ENCODE data around the gene IL23R.

Gene IL23R

GRCh38 chr1:67298762-67299161 is 132.5 kb downstream of the IL23R start:
- no peak overlapping the region for H3K4me3 ChIP-seq (ENCODE audit: low read depth in 1 of 2, low read length in 2 of 2)
- TF ChIP-seq EZH2 (IDR thresholded peaks at IDR 0.05; ENCODE audit: borderline replicate concordance, low read depth, low read length, severe bottlenecking): no peak
- TF ChIP-seq, protein P1, sequence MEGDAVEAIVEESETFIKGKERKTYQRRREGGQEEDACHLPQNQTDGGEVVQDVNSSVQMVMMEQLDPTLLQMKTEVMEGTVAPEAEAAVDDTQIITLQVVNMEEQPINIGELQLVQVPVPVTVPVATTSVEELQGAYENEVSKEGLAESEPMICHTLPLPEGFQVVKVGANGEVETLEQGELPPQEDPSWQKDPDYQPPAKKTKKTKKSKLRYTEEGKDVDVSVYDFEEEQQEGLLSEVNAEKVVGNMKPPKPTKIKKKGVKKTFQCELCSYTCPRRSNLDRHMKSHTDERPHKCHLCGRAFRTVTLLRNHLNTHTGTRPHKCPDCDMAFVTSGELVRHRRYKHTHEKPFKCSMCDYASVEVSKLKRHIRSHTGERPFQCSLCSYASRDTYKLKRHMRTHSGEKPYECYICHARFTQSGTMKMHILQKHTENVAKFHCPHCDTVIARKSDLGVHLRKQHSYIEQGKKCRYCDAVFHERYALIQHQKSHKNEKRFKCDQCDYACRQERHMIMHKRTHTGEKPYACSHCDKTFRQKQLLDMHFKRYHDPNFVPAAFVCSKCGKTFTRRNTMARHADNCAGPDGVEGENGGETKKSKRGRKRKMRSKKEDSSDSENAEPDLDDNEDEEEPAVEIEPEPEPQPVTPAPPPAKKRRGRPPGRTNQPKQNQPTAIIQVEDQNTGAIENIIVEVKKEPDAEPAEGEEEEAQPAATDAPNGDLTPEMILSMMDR (IDR thresholded peaks at IDR 0.05; ENCODE audit: borderline replicate concordance, extremely low read depth, low read length, poor library complexity, severe bottlenecking): no peak
- no peak for DNase-seq
- no peak overlapping the region for H3K4me2 ChIP-seq (ENCODE audit: insufficient read depth, low read length)
- H3K9ac ChIP-seq (ENCODE audit: low read depth, low read length): no peak overlapping the region
- no peak overlapping the region for H3K27ac ChIP-seq (ENCODE audit: low read length)
- H3K27me3 ChIP-seq (ENCODE audit: insufficient read depth, low read length, poor library complexity): no peaks in the 10 kb centered on the region
- no peaks in the 10 kb centered on the region for H3K79me2 ChIP-seq (ENCODE audit: insufficient read depth, low read length)
- no peak overlapping the region for H2AFZ ChIP-seq (ENCODE audit: low read depth, low read length)
- no peaks in the 10 kb centered on the region for H3K36me3 ChIP-seq (ENCODE audit: insufficient read depth, low read length)
- H3K4me1 ChIP-seq (ENCODE audit: insufficient read depth, low read length): no peaks in the 10 kb centered on the region
- no peaks in the 10 kb centered on the region for H3K9me3 ChIP-seq (ENCODE audit: insufficient read depth, low read length, severe bottlenecking)
- H4K20me1 ChIP-seq (ENCODE audit: insufficient read depth, low read length): no peaks in the 10 kb centered on the region
- ATAC-seq (ENCODE audit: insufficient read depth, low read depth): no peak

- Histone ChIP-seq H3K27me3 (ENCODE audit: insufficient read depth, low read length, poor library complexity) (no peaks in the 10 kb centered on the region), H3K36me3 (ENCODE audit: insufficient read depth, low read length) (no peaks in the 10 kb centered on the region), H3K9me3 (ENCODE audit: insufficient read depth, low read length, severe bottlenecking) (no peaks in the 10 kb centered on the region), H3K27ac (ENCODE audit: low read length) (no peak overlapping the region), H3K4me3 (ENCODE audit: low read depth in 1 of 2, low read length in 2 of 2) (no peak overlapping the region), H3K4me1 (ENCODE audit: insufficient read depth, low read length) (no peaks in the 10 kb centered on the region), H4K20me1 (ENCODE audit: insufficient read depth, low read length) (no peaks in the 10 kb centered on the region), H3K4me2 (ENCODE audit: insufficient read depth, low read length) (no peak overlapping the region), H3K9ac (ENCODE audit: low read depth, low read length) (no peak overlapping the region), H2AFZ (ENCODE audit: low read depth, low read length) (no peak overlapping the region), H3K79me2 (ENCODE audit: insufficient read depth, low read length) (no peaks in the 10 kb centered on the region)
- TF ChIP-seq, protein P1 (IDR thresholded peaks at IDR 0.05; ENCODE audit: borderline replicate concordance, extremely low read depth, low read length, poor library complexity, severe bottlenecking): no peak
- no peak for TF ChIP-seq EZH2 (IDR thresholded peaks at IDR 0.05; ENCODE audit: borderline replicate concordance, low read depth, low read length, severe bottlenecking)
- DNase-seq (no peak), ATAC-seq (ENCODE audit: insufficient read depth, low read depth) (no peak)
Observed at GRCh38 chr1:67299296-67299695, 133.0 kb downstream of the IL23R start.

DNA sequence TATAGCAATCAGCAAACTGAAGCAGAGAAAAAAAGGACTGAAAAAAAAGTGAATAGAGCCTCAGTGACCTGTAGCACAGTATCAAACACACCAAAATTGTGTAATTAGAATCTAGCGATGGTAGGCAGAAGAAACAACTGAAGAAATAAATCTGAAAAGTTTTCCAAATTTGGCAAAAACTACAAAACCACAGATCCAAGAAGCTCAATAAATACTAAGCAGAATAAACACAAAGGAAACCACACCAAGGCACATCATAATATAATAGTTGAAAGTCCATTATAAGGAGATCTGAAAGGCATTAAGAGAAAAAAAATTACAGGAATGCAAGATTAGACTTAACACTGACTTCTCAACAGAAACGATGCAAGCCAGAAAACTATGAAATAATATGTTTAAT is 134.3 kb downstream of the IL23R start:
- ATAC-seq (ENCODE audit: insufficient read depth, low read depth) (no peak), DNase-seq (no peak)
- H3K79me2 ChIP-seq (ENCODE audit: insufficient read depth, low read length): no peaks in the 10 kb centered on the region
- H3K27me3 ChIP-seq (ENCODE audit: insufficient read depth, low read length, poor library complexity): no peaks in the 10 kb centered on the region
- H3K4me1 ChIP-seq (ENCODE audit: insufficient read depth, low read length): no peaks in the 10 kb centered on the region
- no peaks in the 10 kb centered on the region for H4K20me1 ChIP-seq (ENCODE audit: insufficient read depth, low read length)
- no peak overlapping the region for H2AFZ ChIP-seq (ENCODE audit: low read depth, low read length)
- H3K4me3 ChIP-seq (ENCODE audit: low read depth in 1 of 2, low read length in 2 of 2): no peak overlapping the region
- no peaks in the 10 kb centered on the region for H3K36me3 ChIP-seq (ENCODE audit: insufficient read depth, low read length)
- no peak overlapping the region for H3K4me2 ChIP-seq (ENCODE audit: insufficient read depth, low read length)
- no peaks in the 10 kb centered on the region for H3K9me3 ChIP-seq (ENCODE audit: insufficient read depth, low read length, severe bottlenecking)
- H3K27ac ChIP-seq (ENCODE audit: low read length): no peak overlapping the region
- no peak for TF ChIP-seq EZH2 (IDR thresholded peaks at IDR 0.05; ENCODE audit: borderline replicate concordance, low read depth, low read length, severe bottlenecking)
- TF ChIP-seq, protein P1 (IDR thresholded peaks at IDR 0.05; ENCODE audit: borderline replicate concordance, extremely low read depth, low read length, poor library complexity, severe bottlenecking): no peak
- H3K9ac ChIP-seq (ENCODE audit: low read depth, low read length): no peak overlapping the region

DNA sequence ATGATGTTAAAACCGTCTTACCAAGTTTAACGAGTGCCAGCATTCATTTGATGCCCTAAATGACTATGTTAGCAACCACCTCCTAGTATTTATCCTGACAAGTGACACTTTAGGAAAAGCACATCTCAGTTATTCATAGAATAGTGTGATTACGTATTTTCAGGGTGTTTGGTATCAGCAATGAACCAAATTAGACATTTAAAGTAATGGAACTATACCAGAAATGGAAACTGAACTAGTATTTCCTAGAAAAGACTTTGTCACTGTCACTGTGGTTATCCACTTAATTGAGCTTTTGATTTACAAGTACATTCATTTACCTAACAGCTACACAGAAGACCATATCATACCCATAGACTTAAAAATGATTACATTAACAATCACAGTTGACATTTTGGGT is 137.8 kb downstream of the IL23R start:
- H2AFZ ChIP-seq (ENCODE audit: low read depth, low read length): no peak overlapping the region
- H3K9me3 ChIP-seq (ENCODE audit: insufficient read depth, low read length, severe bottlenecking): no peaks in the 10 kb centered on the region
- no peak overlapping the region for H3K9ac ChIP-seq (ENCODE audit: low read depth, low read length)
- H3K79me2 ChIP-seq (ENCODE audit: insufficient read depth, low read length): no peaks in the 10 kb centered on the region
- H3K4me2 ChIP-seq (ENCODE audit: insufficient read depth, low read length): no peak overlapping the region
- no peak for DNase-seq
- H3K27ac ChIP-seq (ENCODE audit: low read length): no peak overlapping the region
- no peak for TF ChIP-seq EZH2 (IDR thresholded peaks at IDR 0.05; ENCODE audit: borderline replicate concordance, low read depth, low read length, severe bottlenecking)
- TF ChIP-seq, protein P1 (IDR thresholded peaks at IDR 0.05; ENCODE audit: borderline replicate concordance, extremely low read depth, low read length, poor library complexity, severe bottlenecking): no peak
- H3K27me3 ChIP-seq (ENCODE audit: insufficient read depth, low read length, poor library complexity): no peaks in the 10 kb centered on the region
- no peak overlapping the region for H3K4me3 ChIP-seq (ENCODE audit: low read depth in 1 of 2, low read length in 2 of 2)
- no peaks in the 10 kb centered on the region for H3K36me3 ChIP-seq (ENCODE audit: insufficient read depth, low read length)
- H4K20me1 ChIP-seq (ENCODE audit: insufficient read depth, low read length): no peaks in the 10 kb centered on the region
- no peak for ATAC-seq (ENCODE audit: insufficient read depth, low read depth)
- H3K4me1 ChIP-seq (ENCODE audit: insufficient read depth, low read length): no peaks in the 10 kb centered on the region
